LNCaP clone FGC (cell line): ENCODE results near the gene PRKCG.
"Not testable (repeated sequence)": the region's sequence is repeated elsewhere in the genome, so short reads cannot be mapped to it uniquely, and the experiment has no call there.

Experiments
- DNase-seq: peaks from one replicate; pipeline ENCODE4 v3.0.0-alpha.2; 2011; ENCODE audit warnings: low read depth
- H3K4me3 ChIP-seq: 2 replicates; pipeline ENCODE4 v1.5.1; 2011; ENCODE audit warnings: mild to moderate bottlenecking, low read depth, low read length, control low read depth
- CTCF ChIP-seq: IDR thresholded peaks from 2 replicates; pipeline ENCODE4 v1.5.1; 2012; ENCODE audit warnings: mild to moderate bottlenecking; ENCODE audit not compliant: control insufficient read depth, insufficient read depth; ENCODE audit errors: extremely low read depth

The PRKCG gene

GRCh38 chr19:53868892-53869804 lies 12.8 kb upstream of the PRKCG start:
- H3K4me3 ChIP-seq: peak overlapping the region; percentile 74
- peak; percentile 89 for DNase-seq
- no peak for TF ChIP-seq CTCF

- H3K4me3 ChIP-seq: peak overlapping the region; percentile 74
- DNase-seq: not testable (repeated sequence)
These were observed 12.1 kb upstream of the PRKCG start for GRCh38 chr19:53869805-53870484.

- peak; percentile 39 for DNase-seq
- no peak for TF ChIP-seq CTCF
- peak overlapping the region; percentile 74 for H3K4me3 ChIP-seq
These were observed 11.5 kb upstream of the PRKCG start for GRCh38 chr19:53870485-53870844.

- no peak for TF ChIP-seq CTCF
- DNase-seq: no peak
- H3K4me3 ChIP-seq: peak overlapping the region; percentile 74; the same call in 1 of the 2 replicates
These were observed 10.5 kb upstream of the PRKCG start for GRCh38 chr19:53871454-53871853.

GRCh38 chr19:53872762-53873161 lies 9.2 kb upstream of the PRKCG start:
- DNase-seq: no peak
- H3K4me3 ChIP-seq: no peak overlapping the region
- TF ChIP-seq CTCF: no peak

- TF ChIP-seq CTCF: no peak
- no peak overlapping the region for H3K4me3 ChIP-seq
- no peak for DNase-seq
These were observed 8.0 kb upstream of the PRKCG start for GRCh38 chr19:53873773-53874605.

GRCh38 chr19:53874606-53874990 lies 7.4 kb upstream of the PRKCG start:
- TF ChIP-seq CTCF: no peak
- no peak for DNase-seq
- no peak overlapping the region for H3K4me3 ChIP-seq
